GM20000 (cell line): ENCODE data around the gene NCK2.

Experiments used
- DNase-seq: peaks from one replicate; pipeline ENCODE4 v3.0.0; 2012; ENCODE audit warnings: low spot score
- TF ChIP-seq, protein P1 (sequence below): IDR thresholded peaks from 2 replicates; pipeline ENCODE4 v1.5.1; 2012; ENCODE audit warnings: mild to moderate bottlenecking, control low read depth; ENCODE audit errors: extremely low read depth, missing control alignments

The NCK2 gene

GRCh38 chr2:105796791-105797190 is 52.1 kb downstream of the NCK2 start:
- TF ChIP-seq, protein P1, sequence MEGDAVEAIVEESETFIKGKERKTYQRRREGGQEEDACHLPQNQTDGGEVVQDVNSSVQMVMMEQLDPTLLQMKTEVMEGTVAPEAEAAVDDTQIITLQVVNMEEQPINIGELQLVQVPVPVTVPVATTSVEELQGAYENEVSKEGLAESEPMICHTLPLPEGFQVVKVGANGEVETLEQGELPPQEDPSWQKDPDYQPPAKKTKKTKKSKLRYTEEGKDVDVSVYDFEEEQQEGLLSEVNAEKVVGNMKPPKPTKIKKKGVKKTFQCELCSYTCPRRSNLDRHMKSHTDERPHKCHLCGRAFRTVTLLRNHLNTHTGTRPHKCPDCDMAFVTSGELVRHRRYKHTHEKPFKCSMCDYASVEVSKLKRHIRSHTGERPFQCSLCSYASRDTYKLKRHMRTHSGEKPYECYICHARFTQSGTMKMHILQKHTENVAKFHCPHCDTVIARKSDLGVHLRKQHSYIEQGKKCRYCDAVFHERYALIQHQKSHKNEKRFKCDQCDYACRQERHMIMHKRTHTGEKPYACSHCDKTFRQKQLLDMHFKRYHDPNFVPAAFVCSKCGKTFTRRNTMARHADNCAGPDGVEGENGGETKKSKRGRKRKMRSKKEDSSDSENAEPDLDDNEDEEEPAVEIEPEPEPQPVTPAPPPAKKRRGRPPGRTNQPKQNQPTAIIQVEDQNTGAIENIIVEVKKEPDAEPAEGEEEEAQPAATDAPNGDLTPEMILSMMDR = no peak
- DNase-seq = no peak

DNA sequence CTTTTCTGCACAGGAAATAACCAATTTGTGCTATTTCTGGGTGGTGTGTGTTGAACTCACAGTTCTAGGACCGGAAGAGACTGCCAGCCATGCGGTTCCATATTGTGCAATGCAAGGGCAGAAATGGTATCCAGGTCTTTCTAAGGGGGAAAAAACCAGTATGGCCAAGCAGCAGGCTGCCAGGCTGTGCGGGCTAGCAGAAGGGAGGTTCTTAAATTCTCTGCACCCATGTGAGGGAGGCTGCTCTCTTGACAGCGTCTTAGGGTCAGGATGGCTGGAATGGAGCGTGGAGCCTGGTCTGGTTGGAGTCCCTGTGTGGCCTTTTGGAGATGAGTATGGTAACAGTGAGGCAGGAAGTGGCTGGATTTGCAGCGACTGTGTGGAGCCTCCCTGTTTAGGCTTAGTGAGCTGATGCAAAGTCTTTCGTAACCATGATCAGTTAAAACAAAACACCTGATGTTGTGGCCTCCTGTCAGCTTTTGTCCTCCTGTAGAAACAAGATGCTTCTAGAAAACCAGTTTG is 52.6 kb downstream of the NCK2 start:
- no peak for DNase-seq
- TF ChIP-seq, protein P1 = no peak

DNA sequence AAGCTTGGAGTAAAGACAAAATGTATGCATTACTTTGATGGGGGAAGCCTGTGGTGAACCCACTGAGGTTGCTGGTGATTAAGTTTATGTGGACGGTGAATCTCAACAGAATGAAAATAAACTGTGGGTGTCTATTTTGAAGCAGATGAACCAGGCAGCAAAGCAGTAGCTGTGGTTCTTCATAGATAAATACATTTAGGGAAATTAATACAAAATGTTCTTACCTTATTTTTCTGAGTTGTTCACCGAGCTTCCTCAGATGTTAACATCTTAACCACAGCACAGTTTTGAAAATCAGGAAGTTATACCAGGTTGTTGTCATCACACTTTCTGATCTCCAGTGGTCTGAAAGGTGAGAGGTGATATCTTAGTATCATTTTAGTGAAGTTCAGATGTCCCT is 53.9 kb downstream of the NCK2 start:
- no peak for DNase-seq
- TF ChIP-seq, protein P1 = no peak

GRCh38 chr2:105800036-105800713 is 55.5 kb downstream of the NCK2 start:
- no peak for DNase-seq
- TF ChIP-seq, protein P1 = no peak

GRCh38 chr2:105800953-105801635 is 56.4 kb downstream of the NCK2 start:
- DNase-seq = no peak
- TF ChIP-seq, protein P1 = no peak

DNA sequence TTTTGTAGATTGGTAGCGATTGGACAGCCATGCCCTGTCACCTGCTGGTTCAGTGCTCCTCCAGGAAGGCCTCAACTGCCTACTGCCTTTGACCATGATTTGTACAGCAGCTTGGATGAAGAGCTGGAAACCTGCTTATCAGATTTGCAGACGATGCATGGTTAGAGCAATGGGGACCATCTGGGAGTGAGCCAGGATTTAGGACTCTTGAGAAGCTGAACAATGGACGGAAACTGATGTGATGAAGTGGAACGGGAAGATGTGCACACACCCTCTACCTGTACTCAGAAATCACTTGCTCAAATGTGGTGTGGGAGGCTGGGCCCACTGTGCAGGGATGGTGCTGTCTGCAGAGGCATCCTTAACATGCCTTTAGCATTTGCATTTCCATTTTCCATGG is 57.2 kb downstream of the NCK2 start:
- no peak for DNase-seq
- TF ChIP-seq, protein P1 = no peak

DNA sequence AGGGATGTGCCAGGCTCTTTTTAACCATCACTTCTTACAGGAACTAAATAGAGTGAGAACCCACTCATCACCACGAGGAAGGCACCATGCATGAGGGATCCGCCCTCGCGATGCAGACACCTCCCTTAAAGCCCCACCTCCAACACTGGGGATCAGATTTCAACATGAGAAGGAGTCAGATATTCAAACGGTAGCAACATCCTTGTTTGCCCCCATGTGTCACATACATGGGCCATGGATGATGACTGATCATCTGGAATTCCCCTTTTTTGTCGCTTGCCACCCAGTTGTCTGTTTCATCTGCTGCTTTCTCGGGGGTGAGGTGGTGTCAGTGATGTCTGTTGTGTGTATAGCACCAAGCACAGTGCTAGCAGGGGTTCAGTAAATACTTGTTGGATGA is 57.9 kb downstream of the NCK2 start:
- DNase-seq = peak; percentile 38
- TF ChIP-seq, protein P1 = no peak
